ENCODE results near the gene JDP2.

The JDP2 gene

GRCh38 chr14:75399843-75400775 lies 27.7 kb upstream of the JDP2 start:
- TF ChIP-seq GATA3 (IDR thresholded peaks at IDR 0.05; ENCODE audit: low read depth, low read length): no peak
- peak; percentile 87 for TF ChIP-seq GATA2 (IDR thresholded peaks at IDR 0.05; ENCODE audit: low read depth, low read length)

DNA sequence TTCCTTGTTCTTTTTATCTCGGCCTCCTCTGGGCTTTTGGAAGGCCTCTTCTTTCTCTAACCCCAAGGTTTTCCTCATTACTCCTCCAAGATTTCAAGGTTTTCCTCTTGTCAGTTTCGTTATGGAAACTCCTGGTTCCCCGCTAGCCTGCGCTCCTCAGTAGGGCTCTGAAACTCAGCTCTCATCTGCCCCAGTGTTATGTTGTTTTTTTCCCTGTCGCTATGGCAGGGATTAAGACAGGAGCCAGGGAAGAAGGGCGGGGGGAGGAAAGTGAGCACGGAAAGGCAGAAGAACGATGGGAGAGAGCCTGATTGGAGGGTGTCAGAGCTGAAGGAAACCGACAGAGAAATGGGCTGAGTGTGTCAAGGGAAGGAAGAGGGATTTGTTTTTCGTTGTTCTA lies 26.5 kb upstream of the JDP2 start:
- no peak for TF ChIP-seq GATA2 (IDR thresholded peaks at IDR 0.05; ENCODE audit: low read depth, low read length)
- TF ChIP-seq GATA3 (IDR thresholded peaks at IDR 0.05; ENCODE audit: low read depth, low read length): no peak

DNA sequence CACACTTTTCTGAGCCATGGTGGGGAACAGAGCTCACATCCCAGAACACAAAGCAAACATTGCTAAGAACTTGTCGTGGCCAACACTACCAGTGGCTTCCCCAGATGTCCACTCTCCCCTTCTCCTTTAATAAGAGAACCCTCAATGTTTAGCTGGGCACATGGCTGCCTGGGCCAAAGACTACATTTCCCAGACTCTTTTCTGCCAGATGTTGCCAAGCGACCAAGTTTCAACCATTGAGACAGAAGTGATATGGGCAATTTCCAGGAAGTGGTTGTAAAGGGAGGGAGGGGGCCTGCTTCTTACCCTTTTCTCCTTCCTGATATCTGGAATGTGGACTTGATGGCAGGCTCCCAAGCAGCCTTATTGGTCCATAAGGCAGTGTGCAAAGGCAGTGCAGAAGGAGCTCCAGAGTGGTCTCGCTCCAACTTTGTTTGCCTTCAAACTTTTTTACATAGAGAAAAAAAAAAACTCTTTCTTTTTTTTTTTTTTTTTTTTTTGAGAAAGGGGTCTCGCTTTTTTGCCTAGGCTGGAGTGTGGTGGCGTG lies 24.9 kb upstream of the JDP2 start:
- TF ChIP-seq GATA2 (IDR thresholded peaks at IDR 0.05; ENCODE audit: low read depth, low read length) (no peak), GATA3 (IDR thresholded peaks at IDR 0.05; ENCODE audit: low read depth, low read length) (no peak)

DNA sequence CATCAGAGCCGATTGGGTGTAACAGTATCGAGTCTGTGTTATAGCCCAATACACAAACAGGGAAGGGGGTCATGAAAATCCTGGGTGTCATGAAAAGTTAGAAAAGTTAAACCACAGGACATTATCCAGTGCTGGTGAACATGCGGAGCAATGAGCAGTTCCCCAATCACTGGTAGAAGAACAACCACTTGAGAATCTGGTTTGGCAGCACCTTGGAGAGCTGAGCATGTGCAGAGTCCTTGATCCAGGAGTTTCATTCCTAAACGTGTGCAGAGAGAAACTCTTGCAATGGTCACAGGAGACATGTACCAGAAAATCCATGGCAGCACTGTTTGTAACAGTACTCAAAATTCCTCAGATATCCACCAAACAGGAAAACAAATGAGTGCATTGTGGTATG lies 23.0 kb upstream of the JDP2 start:
- no peak for TF ChIP-seq GATA3 (IDR thresholded peaks at IDR 0.05; ENCODE audit: low read depth, low read length)
- TF ChIP-seq GATA2 (IDR thresholded peaks at IDR 0.05; ENCODE audit: low read depth, low read length): no peak

GRCh38 chr14:75406102-75406501 lies 21.7 kb upstream of the JDP2 start:
- TF ChIP-seq GATA3 (IDR thresholded peaks at IDR 0.05; ENCODE audit: low read depth, low read length): no peak
- no peak for TF ChIP-seq GATA2 (IDR thresholded peaks at IDR 0.05; ENCODE audit: low read depth, low read length)

GRCh38 chr14:75406856-75407255 lies 21.0 kb upstream of the JDP2 start:
- TF ChIP-seq GATA2 (IDR thresholded peaks at IDR 0.05; ENCODE audit: low read depth, low read length) (no peak), GATA3 (IDR thresholded peaks at IDR 0.05; ENCODE audit: low read depth, low read length) (no peak)

DNA sequence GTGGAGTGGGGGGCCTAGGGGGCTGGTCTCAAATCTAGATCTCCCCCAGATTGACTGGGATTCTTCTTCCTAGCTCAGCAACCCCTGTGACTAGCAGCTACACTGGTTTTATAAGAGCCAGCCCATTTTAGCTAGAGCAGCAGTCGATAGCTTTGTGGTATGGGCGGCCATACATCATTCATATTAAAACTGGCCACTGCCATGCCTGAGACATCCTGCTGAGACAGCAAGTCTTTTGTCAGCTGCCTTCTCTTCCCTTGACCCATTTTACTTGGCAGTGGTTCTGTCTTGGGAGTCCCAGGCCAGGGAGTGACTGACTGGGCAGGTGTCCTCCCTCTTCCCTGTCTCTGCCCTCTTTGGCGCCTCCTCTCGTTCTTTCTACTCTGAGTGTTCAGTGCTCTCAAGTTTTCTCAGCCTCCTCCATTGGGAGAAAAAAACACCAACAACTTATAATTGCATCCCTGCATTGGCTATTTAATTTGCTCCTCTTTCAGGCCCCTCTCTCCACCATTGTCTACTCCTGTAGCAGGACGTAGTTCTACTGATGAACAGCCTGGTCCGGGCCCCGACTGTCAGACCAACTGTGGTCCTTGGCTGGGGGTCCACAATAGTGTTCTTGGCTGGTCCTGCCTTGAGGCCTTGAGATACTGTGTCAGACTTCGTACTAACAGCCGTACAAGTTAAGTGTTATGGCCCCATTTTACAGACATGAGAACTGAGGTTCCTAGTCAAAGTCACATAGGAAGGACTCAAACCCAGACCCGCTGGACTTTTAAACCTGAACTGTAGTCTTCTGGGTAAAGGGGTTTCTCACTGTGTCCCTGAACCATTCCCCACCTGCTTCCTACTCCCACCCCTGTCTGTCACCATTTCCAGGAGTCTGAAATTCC lies 18.3 kb upstream of the JDP2 start:
- TF ChIP-seq GATA2 (IDR thresholded peaks at IDR 0.05; ENCODE audit: low read depth, low read length) (no peak), GATA3 (IDR thresholded peaks at IDR 0.05; ENCODE audit: low read depth, low read length) (no peak)

DNA sequence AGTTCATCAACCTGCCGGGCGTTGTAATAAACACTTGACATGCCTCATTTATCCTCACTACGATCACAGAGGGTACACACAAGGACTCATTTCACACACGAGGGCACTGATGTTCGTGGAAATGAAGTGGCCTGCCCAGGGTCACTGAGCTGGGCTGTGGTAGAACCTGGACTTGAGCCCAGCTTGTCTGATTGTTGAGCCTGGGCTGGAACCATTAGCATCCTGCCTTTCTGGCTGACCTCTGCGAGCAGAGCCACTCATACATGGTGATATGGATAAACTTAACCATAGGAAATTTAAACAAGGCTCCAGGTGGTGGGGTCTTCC lies 16.6 kb upstream of the JDP2 start:
- TF ChIP-seq GATA3 (IDR thresholded peaks at IDR 0.05; ENCODE audit: low read depth, low read length): no peak
- no peak for TF ChIP-seq GATA2 (IDR thresholded peaks at IDR 0.05; ENCODE audit: low read depth, low read length)

DNA sequence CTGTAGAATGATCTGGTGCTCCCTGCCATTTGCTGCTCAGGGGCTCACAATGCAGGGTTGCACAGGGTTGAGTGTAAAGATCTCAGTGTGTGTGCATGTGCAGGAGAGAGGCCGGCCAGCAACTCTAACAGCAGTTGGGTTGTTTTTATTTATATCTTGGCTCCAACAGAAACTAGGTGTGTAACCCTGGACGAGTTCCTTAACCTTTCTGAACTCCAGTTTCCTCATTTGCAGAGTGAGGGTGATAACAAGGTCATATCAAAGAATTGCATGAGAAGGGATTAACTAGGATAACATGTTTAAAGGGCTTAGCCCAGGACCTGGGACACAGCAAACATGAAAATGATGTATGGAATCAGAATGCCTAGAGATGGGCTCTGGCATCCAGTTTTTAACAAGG lies 14.8 kb upstream of the JDP2 start:
- no peak for TF ChIP-seq GATA2 (IDR thresholded peaks at IDR 0.05; ENCODE audit: low read depth, low read length)
- no peak for TF ChIP-seq GATA3 (IDR thresholded peaks at IDR 0.05; ENCODE audit: low read depth, low read length)

GRCh38 chr14:75417674-75418073 lies 10.1 kb upstream of the JDP2 start:
- TF ChIP-seq GATA3 (IDR thresholded peaks at IDR 0.05; ENCODE audit: low read depth, low read length) (no peak), GATA2 (IDR thresholded peaks at IDR 0.05; ENCODE audit: low read depth, low read length) (no peak)

GRCh38 chr14:75418850-75419768 lies 8.7 kb upstream of the JDP2 start:
- TF ChIP-seq GATA2 (IDR thresholded peaks at IDR 0.05; ENCODE audit: low read depth, low read length) (no peak), GATA3 (IDR thresholded peaks at IDR 0.05; ENCODE audit: low read depth, low read length) (no peak)

DNA sequence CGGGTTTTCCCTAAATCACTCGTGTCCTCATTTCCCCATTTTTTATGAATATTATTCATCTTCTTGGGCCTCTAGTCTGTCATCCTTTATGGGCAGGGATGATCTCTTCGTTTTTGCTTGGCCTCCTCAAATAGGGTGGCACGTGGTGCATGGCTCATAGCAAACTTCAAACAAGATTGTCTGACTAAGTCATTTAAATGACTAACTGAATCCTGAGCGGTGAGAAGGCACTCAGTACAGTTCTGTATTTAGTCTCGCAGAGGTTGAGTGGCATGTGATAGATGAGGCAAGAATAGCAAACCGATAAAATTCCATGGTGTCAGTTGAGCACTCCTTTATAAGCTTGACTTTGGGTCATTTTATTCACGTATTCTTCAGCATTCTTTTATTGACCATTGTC lies 5.7 kb upstream of the JDP2 start:
- TF ChIP-seq GATA2 (IDR thresholded peaks at IDR 0.05; ENCODE audit: low read depth, low read length) (no peak), GATA3 (IDR thresholded peaks at IDR 0.05; ENCODE audit: low read depth, low read length) (no peak)

DNA sequence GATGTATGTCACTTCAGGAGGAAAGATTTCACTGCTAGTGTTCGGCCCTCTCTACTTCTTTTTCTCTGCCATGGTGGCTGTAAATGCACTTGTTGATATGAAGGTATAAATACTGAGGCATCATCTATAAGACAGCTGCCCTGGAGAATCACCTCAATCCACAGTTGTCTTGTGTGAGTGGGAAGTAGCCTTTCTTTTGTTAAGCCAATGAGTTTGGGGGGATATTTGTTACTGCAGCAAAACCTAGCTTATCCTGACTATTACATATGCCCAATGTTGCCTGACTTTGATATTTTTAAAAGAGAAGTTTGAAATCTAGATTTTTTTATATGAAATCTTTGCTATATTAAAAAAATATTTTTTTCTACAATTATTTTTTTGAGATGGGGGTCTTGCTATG lies 3.3 kb upstream of the JDP2 start:
- TF ChIP-seq GATA3 (IDR thresholded peaks at IDR 0.05; ENCODE audit: low read depth, low read length) (no peak), GATA2 (IDR thresholded peaks at IDR 0.05; ENCODE audit: low read depth, low read length) (no peak)
